ENCODE data around the gene NCOA7. TPM values are rescaled to one million over a fixed set of nuclear protein-coding genes. Genes with fewer than 3 reads are reported as not detected.

NCOA7 gene
- total RNA-seq, 2 donors from 2014 or later, result 11.4 to 15.2 TPM

GRCh38 chr6:125819535-125820326 lies 29.0 kb downstream of the NCOA7 start:
- Mint-ChIP-seq H3K4me1 (peaks cover 25% of the 10 kb centered on the region), H3K27me3 (ENCODE audit: insufficient read depth) (no peaks in the 10 kb centered on the region), H3K36me3 (ENCODE audit: low read depth) (no peaks in the 10 kb centered on the region), H3K27ac (no peak overlapping the region), H3K4me3 (no peak overlapping the region), H3K9me3 (no peaks in the 10 kb centered on the region)
- no peak for DNase-seq
- Histone ChIP-seq H3K4me3 (ENCODE audit: low read length) (no peak overlapping the region), H3K4me1 (ENCODE audit: control insufficient read depth, insufficient read depth, low read length) (peaks cover 16% of the 10 kb centered on the region), H3K27ac (ENCODE audit: low read depth, low read length) (no peak overlapping the region), H3K9me3 (ENCODE audit: control insufficient read depth, low read length) (no peaks in the 10 kb centered on the region), H3K27me3 (ENCODE audit: control insufficient read depth, insufficient read depth, low read length, poor library complexity, severe bottlenecking) (no peaks in the 10 kb centered on the region), H3K36me3 (ENCODE audit: control insufficient read depth, insufficient read depth, low read length) (no peaks in the 10 kb centered on the region), H3K9ac (ENCODE audit: extremely low read depth, low read length, poor library complexity, severe bottlenecking) (no peak overlapping the region)
- no peak for TF ChIP-seq CTCF (conservative IDR thresholded peaks at IDR 0.05)
- 82% methylated on average over 4 of the region's 4 CpGs; no CpG with 5 or more reads in 1 of the 2 experiments for WGBS, 2 experiments (ENCODE audit: insufficient coverage in 1 of 2, insufficient read length in 1 of 2)

- Mint-ChIP-seq H3K4me3 (no peak overlapping the region), H3K27ac (no peak overlapping the region)
- 87 to 90% methylated on average over 2 of the region's 3 CpGs for WGBS, 2 experiments (ENCODE audit: insufficient coverage in 1 of 2, insufficient read length in 1 of 2)
Observed at GRCh38 chr6:125821825-125822281, 31.1 kb downstream of the NCOA7 start.

GRCh38 chr6:125823180-125823579 lies 32.4 kb downstream of the NCOA7 start:
- Mint-ChIP-seq H3K4me3 (no peak overlapping the region), H3K27ac (no peak overlapping the region), H3K36me3 (ENCODE audit: low read depth) (peaks cover 2% of the 10 kb centered on the region), H3K4me1 (peaks cover 18% of the 10 kb centered on the region), H3K9me3 (no peaks in the 10 kb centered on the region), H3K27me3 (ENCODE audit: insufficient read depth) (no peaks in the 10 kb centered on the region)
- Histone ChIP-seq H3K9ac (ENCODE audit: extremely low read depth, low read length, poor library complexity, severe bottlenecking) (no peak overlapping the region), H3K27me3 (ENCODE audit: control insufficient read depth, insufficient read depth, low read length, poor library complexity, severe bottlenecking) (no peaks in the 10 kb centered on the region), H3K4me1 (ENCODE audit: control insufficient read depth, insufficient read depth, low read length) (peaks cover 16% of the 10 kb centered on the region), H3K4me3 (ENCODE audit: low read length) (no peak overlapping the region), H3K36me3 (ENCODE audit: control insufficient read depth, insufficient read depth, low read length) (no peaks in the 10 kb centered on the region), H3K27ac (ENCODE audit: low read depth, low read length) (no peak overlapping the region), H3K9me3 (ENCODE audit: control insufficient read depth, low read length) (no peaks in the 10 kb centered on the region)
- DNase-seq, result no peak
- 100% methylated on average over 2 of the region's 2 CpGs; no CpG with 5 or more reads in 1 of the 2 experiments for WGBS, 2 experiments (ENCODE audit: insufficient coverage in 1 of 2, insufficient read length in 1 of 2)
- TF ChIP-seq CTCF (conservative IDR thresholded peaks at IDR 0.05), result no peak

More at GRCh38 chr6:125821825-125822281, 31.1 kb downstream of the NCOA7 start:
- Histone ChIP-seq H3K36me3 (ENCODE audit: control insufficient read depth, insufficient read depth, low read length) (no peaks in the 10 kb centered on the region), H3K9ac (ENCODE audit: extremely low read depth, low read length, poor library complexity, severe bottlenecking) (no peak overlapping the region), H3K4me3 (ENCODE audit: low read length) (no peak overlapping the region), H3K9me3 (ENCODE audit: control insufficient read depth, low read length) (no peaks in the 10 kb centered on the region), H3K27ac (ENCODE audit: low read depth, low read length) (no peak overlapping the region), H3K4me1 (ENCODE audit: control insufficient read depth, insufficient read depth, low read length) (peaks cover 16% of the 10 kb centered on the region), H3K27me3 (ENCODE audit: control insufficient read depth, insufficient read depth, low read length, poor library complexity, severe bottlenecking) (no peaks in the 10 kb centered on the region)
- no peaks in the 10 kb centered on the region for H3K9me3 Mint-ChIP-seq
- no peak for DNase-seq
- H3K36me3 Mint-ChIP-seq (ENCODE audit: low read depth), result peaks cover 2% of the 10 kb centered on the region
- peaks cover 18% of the 10 kb centered on the region for H3K4me1 Mint-ChIP-seq
- no peak for TF ChIP-seq CTCF (conservative IDR thresholded peaks at IDR 0.05)
- no peaks in the 10 kb centered on the region for H3K27me3 Mint-ChIP-seq (ENCODE audit: insufficient read depth)
